ENCODE data around the gene NCKAP1.
A peak's percentile ranks its signal among the peaks of the same experiment; 100 is the strongest.

The NCKAP1 gene

GRCh38 chr2:183033951-183034350, 4.3 kb downstream of the NCKAP1 start:
- Histone ChIP-seq H3K27me3 (ENCODE audit: insufficient read depth, poor library complexity, severe bottlenecking) (no peaks in the 10 kb centered on the region), H3K4me1 (ENCODE audit: insufficient read depth, poor library complexity, severe bottlenecking) (peaks cover 41% of the 10 kb centered on the region), H3K36me3 (ENCODE audit: low read depth) (0 out of 2 replicates have a peak, but pooled peaks cover 3% of the 10 kb centered on the region), H3K9me3 (ENCODE audit: severe bottlenecking) (no peaks in the 10 kb centered on the region), H3K4me3 (ENCODE audit: severe bottlenecking) (no peak overlapping the region), H3K27ac (ENCODE audit: poor library complexity, severe bottlenecking) (no peak overlapping the region)
- DNase-seq (ENCODE audit: low spot score) (no peak), ATAC-seq (ENCODE audit: low read depth) (no peak)
- TF ChIP-seq CTCF (IDR thresholded peaks at IDR 0.05; ENCODE audit: poor library complexity, severe bottlenecking), result no peak

GRCh38 chr2:183031911-183032794, 6.1 kb downstream of the NCKAP1 start:
- no peaks in the 10 kb centered on the region for H3K27me3 ChIP-seq (ENCODE audit: insufficient read depth, poor library complexity, severe bottlenecking)
- no peaks in the 10 kb centered on the region for H3K9me3 ChIP-seq (ENCODE audit: severe bottlenecking)
- TF ChIP-seq CTCF (IDR thresholded peaks at IDR 0.05; ENCODE audit: poor library complexity, severe bottlenecking), result no peak
- H3K4me3 ChIP-seq (ENCODE audit: severe bottlenecking), result no peak overlapping the region
- H3K4me1 ChIP-seq (ENCODE audit: insufficient read depth, poor library complexity, severe bottlenecking), result peaks cover 48% of the 10 kb centered on the region
- H3K27ac ChIP-seq (ENCODE audit: poor library complexity, severe bottlenecking), result peak overlapping the region; percentile 4
- no peak for DNase-seq (ENCODE audit: low spot score)
- peak; percentile 71 for ATAC-seq (ENCODE audit: low read depth)
- 0 out of 2 replicates have a peak, but pooled peaks cover 3% of the 10 kb centered on the region for H3K36me3 ChIP-seq (ENCODE audit: low read depth)

- no peaks in the 10 kb centered on the region for H3K36me3 ChIP-seq (ENCODE audit: low read depth)
- H3K27me3 ChIP-seq (ENCODE audit: insufficient read depth, poor library complexity, severe bottlenecking), result no peaks in the 10 kb centered on the region
- H3K4me3 ChIP-seq (ENCODE audit: severe bottlenecking), result no peak overlapping the region
- H3K9me3 ChIP-seq (ENCODE audit: severe bottlenecking), result no peaks in the 10 kb centered on the region
- H3K4me1 ChIP-seq (ENCODE audit: insufficient read depth, poor library complexity, severe bottlenecking), result peaks cover 41% of the 10 kb centered on the region
- DNase-seq (ENCODE audit: low spot score), result no peak
- no peak for ATAC-seq (ENCODE audit: low read depth)
- no peak overlapping the region for H3K27ac ChIP-seq (ENCODE audit: poor library complexity, severe bottlenecking)
- no peak for TF ChIP-seq CTCF (IDR thresholded peaks at IDR 0.05; ENCODE audit: poor library complexity, severe bottlenecking)
Observed at GRCh38 chr2:183029219-183029618, 9.0 kb downstream of the NCKAP1 start.

- Histone ChIP-seq H3K9me3 (ENCODE audit: severe bottlenecking) (no peaks in the 10 kb centered on the region), H3K4me1 (ENCODE audit: insufficient read depth, poor library complexity, severe bottlenecking) (peaks cover 41% of the 10 kb centered on the region), H3K36me3 (ENCODE audit: low read depth) (peaks cover 7% of the 10 kb centered on the region), H3K27ac (ENCODE audit: poor library complexity, severe bottlenecking) (no peak overlapping the region), H3K27me3 (ENCODE audit: insufficient read depth, poor library complexity, severe bottlenecking) (no peaks in the 10 kb centered on the region), H3K4me3 (ENCODE audit: severe bottlenecking) (no peak overlapping the region)
- no peak for DNase-seq (ENCODE audit: low spot score)
- TF ChIP-seq CTCF (IDR thresholded peaks at IDR 0.05; ENCODE audit: poor library complexity, severe bottlenecking), result no peak
- no peak for ATAC-seq (ENCODE audit: low read depth)
Observed at GRCh38 chr2:183028108-183028507, 10.1 kb downstream of the NCKAP1 start.

- peaks cover 35% of the 10 kb centered on the region for H3K4me1 ChIP-seq (ENCODE audit: insufficient read depth, poor library complexity, severe bottlenecking)
- H3K4me3 ChIP-seq (ENCODE audit: severe bottlenecking), result no peak overlapping the region
Observed at GRCh38 chr2:183027443-183027842, 10.8 kb downstream of the NCKAP1 start.

More at GRCh38 chr2:183027443-183027842, 10.8 kb downstream of the NCKAP1 start:
- H3K36me3 ChIP-seq (ENCODE audit: low read depth), result peaks cover 13% of the 10 kb centered on the region
- DNase-seq (ENCODE audit: low spot score) (no peak), ATAC-seq (ENCODE audit: low read depth) (no peak)
- no peaks in the 10 kb centered on the region for H3K27me3 ChIP-seq (ENCODE audit: insufficient read depth, poor library complexity, severe bottlenecking)
- no peak overlapping the region for H3K27ac ChIP-seq (ENCODE audit: poor library complexity, severe bottlenecking)
- TF ChIP-seq CTCF (IDR thresholded peaks at IDR 0.05; ENCODE audit: poor library complexity, severe bottlenecking), result no peak
- H3K9me3 ChIP-seq (ENCODE audit: severe bottlenecking), result no peaks in the 10 kb centered on the region

Data from RWPE2 (cell line).